Ovary (tissue), 3 donors: ENCODE measurements around the gene ELAVL3.
"Not testable (repeated sequence)": the region's sequence is repeated elsewhere in the genome, so short reads cannot be mapped to it uniquely, and the experiment has no call there.

Experiments
- POLR2A ChIP-seq: fragments of 450-650 bp; IDR thresholded peaks from one replicate; pipeline ENCODE4 v1.6.1; 2017; ENCODE audit warnings: antibody characterized with exemption, mild to moderate bottlenecking, moderate library complexity
- TF ChIP-seq, protein P1 (sequence below), 3 donors: fragments of 450-650 bp in 2 of 3; fragments of 200-600 bp in 1 of 3; IDR thresholded peaks; one replicate each; pipeline versions ENCODE4 v1.5.1 to v1.8.0; 2016 to 2022; ENCODE audit warnings: antibody characterized with exemption in 3 of 3, mild to moderate bottlenecking in 1 of 3
- donor health status: DM: no; HTN: no; CAD: no.

DNA sequence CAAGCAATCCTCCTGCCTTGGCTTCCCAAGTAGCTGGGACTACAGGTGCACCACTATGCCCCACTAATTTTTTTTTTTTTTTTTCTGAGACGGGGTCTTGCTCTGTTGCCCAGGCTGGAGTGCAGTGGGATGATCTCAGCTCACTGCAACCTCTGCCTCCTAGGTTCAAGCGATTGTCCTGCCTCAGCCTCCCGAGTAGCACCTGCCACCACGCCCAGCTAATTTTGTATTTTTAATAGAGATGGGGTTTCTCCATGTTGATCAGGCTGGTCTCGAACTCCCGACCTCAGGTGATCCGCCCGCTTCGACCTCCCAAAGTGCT, 25.7 kb downstream of the ELAVL3 start:
- TF ChIP-seq, protein P1, sequence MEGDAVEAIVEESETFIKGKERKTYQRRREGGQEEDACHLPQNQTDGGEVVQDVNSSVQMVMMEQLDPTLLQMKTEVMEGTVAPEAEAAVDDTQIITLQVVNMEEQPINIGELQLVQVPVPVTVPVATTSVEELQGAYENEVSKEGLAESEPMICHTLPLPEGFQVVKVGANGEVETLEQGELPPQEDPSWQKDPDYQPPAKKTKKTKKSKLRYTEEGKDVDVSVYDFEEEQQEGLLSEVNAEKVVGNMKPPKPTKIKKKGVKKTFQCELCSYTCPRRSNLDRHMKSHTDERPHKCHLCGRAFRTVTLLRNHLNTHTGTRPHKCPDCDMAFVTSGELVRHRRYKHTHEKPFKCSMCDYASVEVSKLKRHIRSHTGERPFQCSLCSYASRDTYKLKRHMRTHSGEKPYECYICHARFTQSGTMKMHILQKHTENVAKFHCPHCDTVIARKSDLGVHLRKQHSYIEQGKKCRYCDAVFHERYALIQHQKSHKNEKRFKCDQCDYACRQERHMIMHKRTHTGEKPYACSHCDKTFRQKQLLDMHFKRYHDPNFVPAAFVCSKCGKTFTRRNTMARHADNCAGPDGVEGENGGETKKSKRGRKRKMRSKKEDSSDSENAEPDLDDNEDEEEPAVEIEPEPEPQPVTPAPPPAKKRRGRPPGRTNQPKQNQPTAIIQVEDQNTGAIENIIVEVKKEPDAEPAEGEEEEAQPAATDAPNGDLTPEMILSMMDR (IDR thresholded peaks at IDR 0.05) = not testable (repeated sequence)
- not testable (repeated sequence) for TF ChIP-seq POLR2A
